ENCODE measurements around the gene NUP42.
A peak's percentile ranks its signal among the peaks of the same experiment; 100 is the strongest.

Gene NUP42

DNA sequence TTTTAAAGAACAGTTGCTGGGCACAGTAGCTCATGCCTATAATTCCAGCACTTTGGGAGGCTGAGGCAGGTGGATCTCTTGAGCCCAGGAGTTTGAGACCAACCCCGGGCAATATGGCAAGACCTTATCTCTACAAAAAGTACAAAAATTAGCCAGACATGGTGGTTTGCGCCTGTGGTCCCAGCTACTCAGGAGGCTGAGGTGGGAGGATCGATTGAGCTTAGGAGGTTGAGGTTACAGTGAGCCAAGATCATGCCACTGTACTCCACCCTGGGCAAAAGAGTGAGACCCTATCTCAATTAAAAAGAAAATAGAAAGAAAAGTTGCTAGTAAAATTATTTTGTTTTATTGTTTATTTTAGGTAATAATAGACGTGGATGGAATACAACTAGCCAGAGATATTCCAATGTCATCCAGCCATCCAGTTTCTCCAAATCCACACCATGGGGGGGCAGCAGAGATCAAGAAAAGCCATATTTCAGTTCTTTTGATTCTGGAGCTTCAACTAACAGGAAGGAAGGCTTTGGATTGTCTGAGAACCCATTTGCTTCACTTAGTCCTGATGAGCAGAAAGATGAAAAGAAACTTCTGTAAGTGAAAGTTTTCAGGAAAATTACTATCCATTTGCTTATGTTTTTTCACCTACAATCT is 3.0 kb downstream of the NUP42 start:
- ChIA-PET CTCF (interaction anchor here (0.6 to 1.7 kb wide), 24 partner anchors 9 to 360 kb away, joined by 3 to 15 read pairs (median 4); no protein-coding TSS in a partner anchor), POLR2A (interaction anchor here (0.6 to 1.1 kb wide), 3 partner anchors 79 to 99 kb away, joined by 3 to 9 read pairs (median 6); partner anchors contain the start of gene KLHL7)
- H3K9me3 ChIP-seq (ENCODE audit: control insufficient read depth, insufficient read depth, low read depth, low read length), result no peaks in the 10 kb centered on the region
- peaks cover 5% of the 10 kb centered on the region for H3K4me1 ChIP-seq (ENCODE audit: control insufficient read depth, insufficient read depth, low read length)
- no peak overlapping the region for H3K4me3 ChIP-seq (ENCODE audit: low read depth, low read length)
- TF ChIP-seq, protein P1, sequence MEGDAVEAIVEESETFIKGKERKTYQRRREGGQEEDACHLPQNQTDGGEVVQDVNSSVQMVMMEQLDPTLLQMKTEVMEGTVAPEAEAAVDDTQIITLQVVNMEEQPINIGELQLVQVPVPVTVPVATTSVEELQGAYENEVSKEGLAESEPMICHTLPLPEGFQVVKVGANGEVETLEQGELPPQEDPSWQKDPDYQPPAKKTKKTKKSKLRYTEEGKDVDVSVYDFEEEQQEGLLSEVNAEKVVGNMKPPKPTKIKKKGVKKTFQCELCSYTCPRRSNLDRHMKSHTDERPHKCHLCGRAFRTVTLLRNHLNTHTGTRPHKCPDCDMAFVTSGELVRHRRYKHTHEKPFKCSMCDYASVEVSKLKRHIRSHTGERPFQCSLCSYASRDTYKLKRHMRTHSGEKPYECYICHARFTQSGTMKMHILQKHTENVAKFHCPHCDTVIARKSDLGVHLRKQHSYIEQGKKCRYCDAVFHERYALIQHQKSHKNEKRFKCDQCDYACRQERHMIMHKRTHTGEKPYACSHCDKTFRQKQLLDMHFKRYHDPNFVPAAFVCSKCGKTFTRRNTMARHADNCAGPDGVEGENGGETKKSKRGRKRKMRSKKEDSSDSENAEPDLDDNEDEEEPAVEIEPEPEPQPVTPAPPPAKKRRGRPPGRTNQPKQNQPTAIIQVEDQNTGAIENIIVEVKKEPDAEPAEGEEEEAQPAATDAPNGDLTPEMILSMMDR (tag by site-specific recombination; IDR thresholded peaks at IDR 0.05), result 0 out of 2 replicates have a peak, but pooled peaks have one; percentile 24
- TF ChIP-seq ZBTB17 (tag by site-specific recombination; IDR thresholded peaks at IDR 0.05), result 0 out of 2 replicates have a peak, but pooled peaks have one; percentile 15
- TF ChIP-seq ZNF138 (tag by site-specific recombination; IDR thresholded peaks at IDR 0.05; ENCODE audit: borderline replicate concordance), result no peak
- peak; percentile 51; the same call in 1 of the 2 replicates for TF ChIP-seq IKZF3 (tag by site-specific recombination; IDR thresholded peaks at IDR 0.05)
- TF ChIP-seq, protein P2, sequence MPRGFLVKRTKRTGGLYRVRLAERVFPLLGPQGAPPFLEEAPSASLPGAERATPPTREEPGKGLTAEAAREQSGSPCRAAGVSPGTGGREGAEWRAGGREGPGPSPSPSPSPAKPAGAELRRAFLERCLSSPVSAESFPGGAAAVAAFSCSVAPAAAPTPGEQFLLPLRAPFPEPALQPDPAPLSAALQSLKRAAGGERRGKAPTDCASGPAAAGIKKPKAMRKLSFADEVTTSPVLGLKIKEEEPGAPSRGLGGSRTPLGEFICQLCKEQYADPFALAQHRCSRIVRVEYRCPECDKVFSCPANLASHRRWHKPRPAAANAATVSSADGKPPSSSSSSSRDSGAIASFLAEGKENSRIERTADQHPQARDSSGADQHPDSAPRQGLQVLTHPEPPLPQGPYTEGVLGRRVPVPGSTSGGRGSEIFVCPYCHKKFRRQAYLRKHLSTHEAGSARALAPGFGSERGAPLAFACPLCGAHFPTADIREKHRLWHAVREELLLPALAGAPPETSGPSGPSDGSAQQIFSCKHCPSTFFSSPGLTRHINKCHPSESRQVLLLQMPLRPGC (tag by site-specific recombination; IDR thresholded peaks at IDR 0.05), result no peak
- no peak for TF ChIP-seq ZNF600 (tag by site-specific recombination; IDR thresholded peaks at IDR 0.05)
- TF ChIP-seq ZNF132 (tag by site-specific recombination; IDR thresholded peaks at IDR 0.05; ENCODE audit: borderline replicate concordance), result no peak
- no peak for TF ChIP-seq ZNF473 (tag by site-specific recombination; IDR thresholded peaks at IDR 0.05)
- TF ChIP-seq ZNF677 (tag by site-specific recombination; IDR thresholded peaks at IDR 0.05), result no peak
- TF ChIP-seq ZBTB1 (tag by site-specific recombination; IDR thresholded peaks at IDR 0.05), result no peak
- no peak for TF ChIP-seq ZEB2 (tag by site-specific recombination; IDR thresholded peaks at IDR 0.05)
- TF ChIP-seq ZNF654 (tag by site-specific recombination; IDR thresholded peaks at IDR 0.05; ENCODE audit: low read depth), result peak; percentile 62
- no peak for TF ChIP-seq ZNF768 (tag by site-specific recombination; IDR thresholded peaks at IDR 0.05)
- no peak for TF ChIP-seq ZNF701 (tag by site-specific recombination; IDR thresholded peaks at IDR 0.05)
- no peak for TF ChIP-seq ZNF211 (tag by site-specific recombination; IDR thresholded peaks at IDR 0.05; ENCODE audit: low read depth)
- TF ChIP-seq, protein P3, sequence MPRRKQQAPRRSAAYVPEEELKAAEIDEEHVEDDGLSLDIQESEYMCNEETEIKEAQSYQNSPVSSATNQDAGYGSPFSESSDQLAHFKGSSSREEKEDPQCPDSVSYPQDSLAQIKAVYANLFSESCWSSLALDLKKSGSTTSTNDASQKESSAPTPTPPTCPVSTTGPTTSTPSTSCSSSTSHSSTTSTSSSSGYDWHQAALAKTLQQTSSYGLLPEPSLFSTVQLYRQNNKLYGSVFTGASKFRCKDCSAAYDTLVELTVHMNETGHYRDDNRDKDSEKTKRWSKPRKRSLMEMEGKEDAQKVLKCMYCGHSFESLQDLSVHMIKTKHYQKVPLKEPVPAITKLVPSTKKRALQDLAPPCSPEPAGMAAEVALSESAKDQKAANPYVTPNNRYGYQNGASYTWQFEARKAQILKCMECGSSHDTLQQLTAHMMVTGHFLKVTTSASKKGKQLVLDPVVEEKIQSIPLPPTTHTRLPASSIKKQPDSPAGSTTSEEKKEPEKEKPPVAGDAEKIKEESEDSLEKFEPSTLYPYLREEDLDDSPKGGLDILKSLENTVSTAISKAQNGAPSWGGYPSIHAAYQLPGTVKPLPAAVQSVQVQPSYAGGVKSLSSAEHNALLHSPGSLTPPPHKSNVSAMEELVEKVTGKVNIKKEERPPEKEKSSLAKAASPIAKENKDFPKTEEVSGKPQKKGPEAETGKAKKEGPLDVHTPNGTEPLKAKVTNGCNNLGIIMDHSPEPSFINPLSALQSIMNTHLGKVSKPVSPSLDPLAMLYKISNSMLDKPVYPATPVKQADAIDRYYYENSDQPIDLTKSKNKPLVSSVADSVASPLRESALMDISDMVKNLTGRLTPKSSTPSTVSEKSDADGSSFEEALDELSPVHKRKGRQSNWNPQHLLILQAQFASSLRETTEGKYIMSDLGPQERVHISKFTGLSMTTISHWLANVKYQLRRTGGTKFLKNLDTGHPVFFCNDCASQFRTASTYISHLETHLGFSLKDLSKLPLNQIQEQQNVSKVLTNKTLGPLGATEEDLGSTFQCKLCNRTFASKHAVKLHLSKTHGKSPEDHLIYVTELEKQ (tag by site-specific recombination; IDR thresholded peaks at IDR 0.05; ENCODE audit: borderline replicate concordance), result no peak
- TF ChIP-seq PRDM1 (tag by site-specific recombination; IDR thresholded peaks at IDR 0.05), result peak; percentile 80
- H3K36me3 ChIP-seq (ENCODE audit: control insufficient read depth in 2 of 2, insufficient read depth in 1 of 2, low read length in 2 of 2), result peaks cover 46% of the 10 kb centered on the region in 2 experiments
- H3K27ac ChIP-seq (ENCODE audit: extremely low read depth, low read depth, low read length), result no peak overlapping the region

DNA sequence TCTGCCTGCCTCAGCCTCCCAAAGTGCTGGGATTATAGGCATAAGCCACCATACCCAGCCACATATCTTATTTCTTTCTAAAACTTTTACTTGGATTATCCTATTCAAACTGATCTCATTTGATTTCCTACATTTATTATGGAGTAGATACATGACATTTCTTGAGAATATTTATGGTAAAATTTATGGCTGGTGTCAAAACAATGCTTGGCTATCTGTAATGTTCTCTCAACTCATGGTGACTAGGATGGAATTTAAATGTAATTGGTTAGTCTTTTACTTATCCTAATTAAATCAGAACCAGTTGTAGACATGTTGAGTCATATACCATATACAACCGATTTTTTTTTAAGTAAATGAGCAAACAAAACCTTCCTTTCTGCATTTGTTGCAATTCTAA is 4.1 kb downstream of the NUP42 start:
- CTCF ChIA-PET, result no interaction called here
- no peak overlapping the region for H3K27ac ChIP-seq (ENCODE audit: extremely low read depth, low read depth, low read length)
- TF ChIP-seq, protein P4, sequence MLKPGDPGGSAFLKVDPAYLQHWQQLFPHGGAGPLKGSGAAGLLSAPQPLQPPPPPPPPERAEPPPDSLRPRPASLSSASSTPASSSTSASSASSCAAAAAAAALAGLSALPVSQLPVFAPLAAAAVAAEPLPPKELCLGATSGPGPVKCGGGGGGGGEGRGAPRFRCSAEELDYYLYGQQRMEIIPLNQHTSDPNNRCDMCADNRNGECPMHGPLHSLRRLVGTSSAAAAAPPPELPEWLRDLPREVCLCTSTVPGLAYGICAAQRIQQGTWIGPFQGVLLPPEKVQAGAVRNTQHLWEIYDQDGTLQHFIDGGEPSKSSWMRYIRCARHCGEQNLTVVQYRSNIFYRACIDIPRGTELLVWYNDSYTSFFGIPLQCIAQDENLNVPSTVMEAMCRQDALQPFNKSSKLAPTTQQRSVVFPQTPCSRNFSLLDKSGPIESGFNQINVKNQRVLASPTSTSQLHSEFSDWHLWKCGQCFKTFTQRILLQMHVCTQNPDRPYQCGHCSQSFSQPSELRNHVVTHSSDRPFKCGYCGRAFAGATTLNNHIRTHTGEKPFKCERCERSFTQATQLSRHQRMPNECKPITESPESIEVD (tag by site-specific recombination; IDR thresholded peaks at IDR 0.05), result peak; percentile 49
- TF ChIP-seq, protein P3 (tag by site-specific recombination; IDR thresholded peaks at IDR 0.05; ENCODE audit: borderline replicate concordance), result no peak
- H3K36me3 ChIP-seq (ENCODE audit: control insufficient read depth in 2 of 2, insufficient read depth in 1 of 2, low read length in 2 of 2), result peaks cover 46 to 49% of the 10 kb centered on the region in 2 experiments
- no peaks in the 10 kb centered on the region for H3K9me3 ChIP-seq (ENCODE audit: control insufficient read depth, insufficient read depth, low read depth, low read length)
- peaks cover 11% of the 10 kb centered on the region for H3K4me1 ChIP-seq (ENCODE audit: control insufficient read depth, insufficient read depth, low read length)
- no peak overlapping the region for H3K4me3 ChIP-seq (ENCODE audit: low read depth, low read length)
- POLR2A ChIA-PET, result no interaction called here

All from HEK293 (cell line).